Measurements from ENCODE around the gene MICU2.

DNA sequence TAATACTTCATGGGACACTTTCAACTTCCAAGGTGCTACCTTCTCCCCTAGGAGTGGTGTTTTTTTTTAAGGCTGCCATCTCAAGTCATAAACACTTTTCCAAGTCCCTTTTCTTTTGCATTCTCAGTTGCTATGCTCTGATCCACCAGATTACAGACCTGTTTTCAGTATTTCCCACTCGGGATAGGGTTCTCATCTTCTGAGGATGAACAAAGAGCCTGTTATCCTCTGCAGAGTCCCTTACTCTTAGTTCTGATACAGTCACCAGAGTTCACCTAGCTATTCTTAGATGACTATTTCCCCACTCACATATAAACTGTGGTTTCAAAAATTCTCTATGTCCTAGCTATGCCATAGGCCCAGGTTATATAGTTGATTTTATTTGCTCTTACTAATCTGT is 160.8 kb downstream of the MICU2 start:
- TF ChIP-seq MAFK (IDR thresholded peaks at IDR 0.05; ENCODE audit: low read depth, low read length): no peak
- TF ChIP-seq, protein P1, sequence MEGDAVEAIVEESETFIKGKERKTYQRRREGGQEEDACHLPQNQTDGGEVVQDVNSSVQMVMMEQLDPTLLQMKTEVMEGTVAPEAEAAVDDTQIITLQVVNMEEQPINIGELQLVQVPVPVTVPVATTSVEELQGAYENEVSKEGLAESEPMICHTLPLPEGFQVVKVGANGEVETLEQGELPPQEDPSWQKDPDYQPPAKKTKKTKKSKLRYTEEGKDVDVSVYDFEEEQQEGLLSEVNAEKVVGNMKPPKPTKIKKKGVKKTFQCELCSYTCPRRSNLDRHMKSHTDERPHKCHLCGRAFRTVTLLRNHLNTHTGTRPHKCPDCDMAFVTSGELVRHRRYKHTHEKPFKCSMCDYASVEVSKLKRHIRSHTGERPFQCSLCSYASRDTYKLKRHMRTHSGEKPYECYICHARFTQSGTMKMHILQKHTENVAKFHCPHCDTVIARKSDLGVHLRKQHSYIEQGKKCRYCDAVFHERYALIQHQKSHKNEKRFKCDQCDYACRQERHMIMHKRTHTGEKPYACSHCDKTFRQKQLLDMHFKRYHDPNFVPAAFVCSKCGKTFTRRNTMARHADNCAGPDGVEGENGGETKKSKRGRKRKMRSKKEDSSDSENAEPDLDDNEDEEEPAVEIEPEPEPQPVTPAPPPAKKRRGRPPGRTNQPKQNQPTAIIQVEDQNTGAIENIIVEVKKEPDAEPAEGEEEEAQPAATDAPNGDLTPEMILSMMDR (conservative IDR thresholded peaks at IDR 0.05; ENCODE audit: low read depth, low read length): no peak
- no peak for TF ChIP-seq POLR2A (IDR thresholded peaks at IDR 0.05; ENCODE audit: low read depth, low read length)

Data from IMR-90 (cell line).